SK-N-SH (cell line): ENCODE measurements around the gene AKAP12.

Source experiments
- ELF1 ChIP-seq: IDR thresholded peaks from 2 replicates; pipeline ENCODE4 v1.4.0; 2012
- JUND ChIP-seq: IDR thresholded peaks from 2 replicates; pipeline ENCODE4 v1.4.0; 2012
- NRF1 ChIP-seq: IDR thresholded peaks from 2 replicates; pipeline ENCODE4 v1.6.1; 2012; ENCODE audit warnings: low read depth, mild to moderate bottlenecking, low read length
- POLR2AphosphoS5 ChIP-seq: IDR thresholded peaks from 2 replicates; pipeline ENCODE4 v1.6.1; 2012; ENCODE audit warnings: low read depth, low read length
- RXRA ChIP-seq: IDR thresholded peaks from 2 replicates; pipeline ENCODE4 v1.4.0; 2012; ENCODE audit warnings: low read depth, mild to moderate bottlenecking, borderline replicate concordance
- TCF12 ChIP-seq: IDR thresholded peaks from 2 replicates; pipeline ENCODE4 v1.4.0; 2012
- TF ChIP-seq, protein P1 (sequence below): IDR thresholded peaks from 2 replicates; pipeline ENCODE4 v1.6.1; 2012; ENCODE audit warnings: mild to moderate bottlenecking, low read depth, low read length, moderate library complexity
- TF ChIP-seq, protein P2 (sequence below): fragments of 200-600 bp; sonication (generic); IDR thresholded peaks from 2 replicates; pipeline ENCODE4 v1.6.1; 2017; ENCODE audit warnings: antibody characterized with exemption, mild to moderate bottlenecking, moderate library complexity
- TF ChIP-seq, protein P3 (sequence below): fragments of 150-350 bp; IDR thresholded peaks from 2 replicates; pipeline ENCODE4 v1.6.1; 2017; ENCODE audit warnings: antibody characterized with exemption, low read length, low read depth, borderline replicate concordance
- TF ChIP-seq, protein P4 (sequence below): IDR thresholded peaks from 2 replicates; pipeline ENCODE4; 2012
- TF ChIP-seq, protein P5 (sequence below): IDR thresholded peaks from 2 replicates; pipeline ENCODE4 v1.4.0; 2012; ENCODE audit warnings: low read depth

DNA sequence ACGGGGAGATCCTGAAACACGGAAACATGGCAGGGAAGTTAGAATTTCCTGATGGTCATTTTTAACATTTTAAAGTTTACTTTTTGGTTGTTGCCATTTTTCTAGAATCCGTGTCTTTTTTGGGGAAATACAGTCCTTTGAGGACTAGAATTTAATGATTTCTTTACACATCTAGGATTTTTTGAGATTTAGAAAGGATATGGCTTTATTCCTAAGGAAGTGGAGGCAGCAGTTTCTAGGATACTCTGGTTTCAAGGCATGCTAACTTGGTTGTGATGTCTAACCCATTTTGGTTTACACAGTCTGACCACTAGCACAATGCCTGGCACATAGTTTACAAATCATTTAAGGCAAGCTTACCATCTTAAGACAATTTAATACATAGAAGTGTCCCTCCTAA is 152.7 kb downstream of the AKAP12 start:
- TF ChIP-seq, protein P1, sequence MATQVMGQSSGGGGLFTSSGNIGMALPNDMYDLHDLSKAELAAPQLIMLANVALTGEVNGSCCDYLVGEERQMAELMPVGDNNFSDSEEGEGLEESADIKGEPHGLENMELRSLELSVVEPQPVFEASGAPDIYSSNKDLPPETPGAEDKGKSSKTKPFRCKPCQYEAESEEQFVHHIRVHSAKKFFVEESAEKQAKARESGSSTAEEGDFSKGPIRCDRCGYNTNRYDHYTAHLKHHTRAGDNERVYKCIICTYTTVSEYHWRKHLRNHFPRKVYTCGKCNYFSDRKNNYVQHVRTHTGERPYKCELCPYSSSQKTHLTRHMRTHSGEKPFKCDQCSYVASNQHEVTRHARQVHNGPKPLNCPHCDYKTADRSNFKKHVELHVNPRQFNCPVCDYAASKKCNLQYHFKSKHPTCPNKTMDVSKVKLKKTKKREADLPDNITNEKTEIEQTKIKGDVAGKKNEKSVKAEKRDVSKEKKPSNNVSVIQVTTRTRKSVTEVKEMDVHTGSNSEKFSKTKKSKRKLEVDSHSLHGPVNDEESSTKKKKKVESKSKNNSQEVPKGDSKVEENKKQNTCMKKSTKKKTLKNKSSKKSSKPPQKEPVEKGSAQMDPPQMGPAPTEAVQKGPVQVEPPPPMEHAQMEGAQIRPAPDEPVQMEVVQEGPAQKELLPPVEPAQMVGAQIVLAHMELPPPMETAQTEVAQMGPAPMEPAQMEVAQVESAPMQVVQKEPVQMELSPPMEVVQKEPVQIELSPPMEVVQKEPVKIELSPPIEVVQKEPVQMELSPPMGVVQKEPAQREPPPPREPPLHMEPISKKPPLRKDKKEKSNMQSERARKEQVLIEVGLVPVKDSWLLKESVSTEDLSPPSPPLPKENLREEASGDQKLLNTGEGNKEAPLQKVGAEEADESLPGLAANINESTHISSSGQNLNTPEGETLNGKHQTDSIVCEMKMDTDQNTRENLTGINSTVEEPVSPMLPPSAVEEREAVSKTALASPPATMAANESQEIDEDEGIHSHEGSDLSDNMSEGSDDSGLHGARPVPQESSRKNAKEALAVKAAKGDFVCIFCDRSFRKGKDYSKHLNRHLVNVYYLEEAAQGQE, result no peak
- TF ChIP-seq, protein P2, sequence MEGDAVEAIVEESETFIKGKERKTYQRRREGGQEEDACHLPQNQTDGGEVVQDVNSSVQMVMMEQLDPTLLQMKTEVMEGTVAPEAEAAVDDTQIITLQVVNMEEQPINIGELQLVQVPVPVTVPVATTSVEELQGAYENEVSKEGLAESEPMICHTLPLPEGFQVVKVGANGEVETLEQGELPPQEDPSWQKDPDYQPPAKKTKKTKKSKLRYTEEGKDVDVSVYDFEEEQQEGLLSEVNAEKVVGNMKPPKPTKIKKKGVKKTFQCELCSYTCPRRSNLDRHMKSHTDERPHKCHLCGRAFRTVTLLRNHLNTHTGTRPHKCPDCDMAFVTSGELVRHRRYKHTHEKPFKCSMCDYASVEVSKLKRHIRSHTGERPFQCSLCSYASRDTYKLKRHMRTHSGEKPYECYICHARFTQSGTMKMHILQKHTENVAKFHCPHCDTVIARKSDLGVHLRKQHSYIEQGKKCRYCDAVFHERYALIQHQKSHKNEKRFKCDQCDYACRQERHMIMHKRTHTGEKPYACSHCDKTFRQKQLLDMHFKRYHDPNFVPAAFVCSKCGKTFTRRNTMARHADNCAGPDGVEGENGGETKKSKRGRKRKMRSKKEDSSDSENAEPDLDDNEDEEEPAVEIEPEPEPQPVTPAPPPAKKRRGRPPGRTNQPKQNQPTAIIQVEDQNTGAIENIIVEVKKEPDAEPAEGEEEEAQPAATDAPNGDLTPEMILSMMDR, result no peak
- TF ChIP-seq, protein P3, sequence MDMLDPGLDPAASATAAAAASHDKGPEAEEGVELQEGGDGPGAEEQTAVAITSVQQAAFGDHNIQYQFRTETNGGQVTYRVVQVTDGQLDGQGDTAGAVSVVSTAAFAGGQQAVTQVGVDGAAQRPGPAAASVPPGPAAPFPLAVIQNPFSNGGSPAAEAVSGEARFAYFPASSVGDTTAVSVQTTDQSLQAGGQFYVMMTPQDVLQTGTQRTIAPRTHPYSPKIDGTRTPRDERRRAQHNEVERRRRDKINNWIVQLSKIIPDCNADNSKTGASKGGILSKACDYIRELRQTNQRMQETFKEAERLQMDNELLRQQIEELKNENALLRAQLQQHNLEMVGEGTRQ, result no peak
- TF ChIP-seq POLR2AphosphoS5 (no peak), NRF1 (no peak), TCF12 (no peak), ELF1 (no peak), RXRA (no peak), JUND (no peak)
- TF ChIP-seq, protein P4, sequence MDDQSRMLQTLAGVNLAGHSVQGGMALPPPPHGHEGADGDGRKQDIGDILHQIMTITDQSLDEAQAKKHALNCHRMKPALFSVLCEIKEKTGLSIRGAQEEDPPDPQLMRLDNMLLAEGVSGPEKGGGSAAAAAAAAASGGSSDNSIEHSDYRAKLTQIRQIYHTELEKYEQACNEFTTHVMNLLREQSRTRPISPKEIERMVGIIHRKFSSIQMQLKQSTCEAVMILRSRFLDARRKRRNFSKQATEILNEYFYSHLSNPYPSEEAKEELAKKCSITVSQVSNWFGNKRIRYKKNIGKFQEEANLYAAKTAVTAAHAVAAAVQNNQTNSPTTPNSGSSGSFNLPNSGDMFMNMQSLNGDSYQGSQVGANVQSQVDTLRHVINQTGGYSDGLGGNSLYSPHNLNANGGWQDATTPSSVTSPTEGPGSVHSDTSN, result no peak
- TF ChIP-seq, protein P5, sequence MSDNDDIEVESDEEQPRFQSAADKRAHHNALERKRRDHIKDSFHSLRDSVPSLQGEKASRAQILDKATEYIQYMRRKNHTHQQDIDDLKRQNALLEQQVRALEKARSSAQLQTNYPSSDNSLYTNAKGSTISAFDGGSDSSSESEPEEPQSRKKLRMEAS, result no peak
